Measurements from ENCODE around the gene MAPK8. TPM values are rescaled to one million over a fixed set of nuclear protein-coding genes. Genes with fewer than 3 reads are reported as not detected.

Gene MAPK8
- total RNA-seq, 1 donor from 2014 or later: 47.9 TPM

GRCh38 chr10:48468866-48469511 lies 162.5 kb downstream of the MAPK8 start:
- no peak overlapping the region for H3K27ac ChIP-seq

DNA sequence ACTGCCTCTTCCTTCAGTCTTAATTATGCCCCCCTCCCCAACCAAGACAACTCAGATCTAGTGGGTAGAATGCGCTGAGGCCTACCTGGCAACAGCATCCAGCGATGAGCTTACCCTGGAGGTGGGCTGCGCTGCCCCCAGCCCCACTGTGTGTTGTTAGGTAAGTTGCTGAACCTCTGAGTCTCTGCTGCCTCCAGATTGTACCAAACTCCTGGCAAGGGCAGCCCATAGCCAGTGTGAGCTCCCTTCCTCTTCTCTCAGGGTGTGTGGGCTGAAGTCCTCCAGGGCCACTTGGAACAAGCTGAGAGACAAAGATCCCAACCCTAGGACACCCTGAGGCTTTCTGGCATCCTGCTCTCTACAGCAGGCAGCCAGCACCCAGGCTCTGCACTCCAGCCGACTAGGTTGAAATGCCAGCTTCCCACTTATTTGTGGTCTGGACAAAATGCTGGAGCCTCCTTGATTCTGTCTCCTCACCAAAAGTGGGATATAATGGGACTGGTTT lies 163.1 kb downstream of the MAPK8 start:
- no peak for ATAC-seq
- Histone ChIP-seq H3K27me3 (ENCODE audit: low read depth) (peaks cover 8% of the 10 kb centered on the region), H3K4me3 (no peak overlapping the region), H3K9me3 (no peaks in the 10 kb centered on the region), H3K4me1 (no peaks in the 10 kb centered on the region), H3K36me3 (no peaks in the 10 kb centered on the region), H3K27ac (no peak overlapping the region)
- intact Hi-C loops (cut with DNase I): no loop called here
- no peak for DNase-seq
- no peak for TF ChIP-seq CTCF (IDR thresholded peaks at IDR 0.05)

More at GRCh38 chr10:48468866-48469511, 162.5 kb downstream of the MAPK8 start:
- Histone ChIP-seq H3K9me3 (no peaks in the 10 kb centered on the region), H3K4me1 (no peaks in the 10 kb centered on the region), H3K36me3 (no peaks in the 10 kb centered on the region), H3K27me3 (ENCODE audit: low read depth) (peaks cover 8% of the 10 kb centered on the region), H3K4me3 (no peak overlapping the region)
- ATAC-seq (no peak), DNase-seq (no peak)
- TF ChIP-seq CTCF (IDR thresholded peaks at IDR 0.05): no peak
- intact Hi-C loops (cut with DNase I): no loop called here

- Histone ChIP-seq H3K36me3 (no peaks in the 10 kb centered on the region), H3K4me1 (no peaks in the 10 kb centered on the region), H3K9me3 (no peaks in the 10 kb centered on the region), H3K27ac (no peak overlapping the region), H3K27me3 (ENCODE audit: low read depth) (peaks cover 8% of the 10 kb centered on the region), H3K4me3 (no peak overlapping the region)
- no peak for DNase-seq
- no peak for TF ChIP-seq CTCF (IDR thresholded peaks at IDR 0.05)
- intact Hi-C loops (cut with DNase I): no loop called here
- no peak for ATAC-seq
These were observed 163.8 kb downstream of the MAPK8 start for GRCh38 chr10:48470115-48470892.

DNA sequence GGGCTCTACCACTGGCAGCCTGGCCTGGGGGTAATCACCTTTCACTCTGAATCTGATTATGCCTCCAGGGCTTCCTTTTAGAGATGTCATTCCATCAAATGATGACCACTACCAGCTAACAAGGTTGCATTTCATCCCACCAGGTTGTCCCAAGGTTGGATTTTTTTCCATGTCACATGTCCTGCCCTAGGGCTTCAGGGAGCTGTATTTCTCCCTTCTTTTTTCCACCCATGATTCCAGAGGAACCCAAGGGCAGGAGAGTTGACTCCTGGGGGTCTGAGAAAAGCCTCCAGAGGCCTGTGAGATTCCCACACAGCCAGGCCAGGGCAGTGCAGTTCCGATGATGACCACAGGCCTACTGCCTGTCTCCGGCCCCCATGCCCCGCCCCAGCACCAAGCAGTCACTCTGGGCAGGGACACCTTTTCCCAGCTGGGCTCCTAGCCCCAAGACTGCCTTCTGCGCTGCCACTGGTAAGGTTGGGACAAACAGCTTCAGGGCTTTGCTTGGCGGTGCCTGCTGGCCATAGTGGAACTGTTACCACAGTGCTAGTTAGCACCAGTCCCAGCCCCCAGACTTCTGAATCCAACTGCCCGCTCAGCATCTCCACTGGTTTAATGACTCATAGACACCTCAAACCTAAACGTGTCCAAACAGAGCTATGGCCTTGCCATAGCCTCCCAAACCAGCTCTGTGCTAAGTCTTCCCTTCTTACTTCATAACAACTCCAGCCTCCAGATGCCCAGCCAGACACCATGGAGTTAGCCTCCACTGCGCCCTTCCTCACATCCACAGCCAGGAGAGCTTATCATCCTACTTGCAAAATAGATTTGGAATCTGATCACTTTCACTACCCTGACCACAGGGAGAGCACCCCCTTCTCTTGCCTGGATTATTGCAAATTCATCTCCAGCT lies 164.7 kb downstream of the MAPK8 start:
- H3K4me3 ChIP-seq: no peak overlapping the region
- intact Hi-C loops (cut with DNase I): no loop called here
- peaks cover 5% of the 10 kb centered on the region for H3K27me3 ChIP-seq (ENCODE audit: low read depth)
- H3K36me3 ChIP-seq: no peaks in the 10 kb centered on the region
- no peaks in the 10 kb centered on the region for H3K9me3 ChIP-seq
- no peak overlapping the region for H3K27ac ChIP-seq
- ATAC-seq: no peak
- no peak for TF ChIP-seq CTCF (IDR thresholded peaks at IDR 0.05)
- H3K4me1 ChIP-seq: no peaks in the 10 kb centered on the region
- DNase-seq: no peak

DNA sequence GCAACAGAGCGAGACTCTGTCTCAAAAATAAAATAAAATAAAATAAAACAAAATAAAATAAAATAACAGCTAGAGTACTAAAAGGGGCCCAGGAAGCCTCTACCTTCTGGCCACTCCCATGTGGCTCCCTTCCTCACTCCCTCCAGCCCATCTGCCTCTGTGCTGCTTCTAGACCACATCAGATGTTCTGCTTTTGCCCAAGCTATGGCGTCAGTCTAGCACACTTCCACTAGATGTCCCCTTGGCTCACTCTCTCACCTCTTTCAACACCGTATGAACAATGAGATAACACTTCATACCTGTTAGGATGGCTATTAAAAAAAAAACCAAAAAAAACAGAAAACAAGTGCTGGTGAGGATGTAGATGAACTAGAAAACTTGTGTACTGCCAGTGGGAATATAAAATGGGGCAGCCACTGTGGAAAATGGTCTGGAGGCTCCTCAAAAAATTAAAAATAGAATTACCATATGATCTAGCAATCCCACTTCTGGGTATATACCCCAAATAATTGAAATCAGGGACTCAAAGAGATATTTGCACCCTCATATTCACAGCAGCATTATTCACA lies 166.1 kb downstream of the MAPK8 start:
- no peaks in the 10 kb centered on the region for H3K9me3 ChIP-seq
- no peak overlapping the region for H3K4me3 ChIP-seq
- no peaks in the 10 kb centered on the region for H3K27me3 ChIP-seq (ENCODE audit: low read depth)
- ATAC-seq: no peak
- DNase-seq: no peak
- no peak for TF ChIP-seq CTCF (IDR thresholded peaks at IDR 0.05)
- intact Hi-C loops (cut with DNase I): no loop called here
- H3K4me1 ChIP-seq: no peaks in the 10 kb centered on the region
- H3K27ac ChIP-seq: no peak overlapping the region
- no peaks in the 10 kb centered on the region for H3K36me3 ChIP-seq

All from lower lobe of right lung (tissue), 2 donors.